GM21717 (cell line): ENCODE measurements around the gene TCIRG1.

ENCODE experiments used
- ATAC-seq: cut with Tn5 transposase; IDR thresholded peaks from one replicate; pipeline ENCODE4 v1.9.1; 2021; ENCODE audit warnings: mild to moderate bottlenecking, moderate library complexity; ENCODE audit not compliant: unreplicated experiment

TCIRG1 gene

GRCh38 chr11:68049509-68050370, 10.9 kb downstream of the TCIRG1 start:
- no peak for ATAC-seq

- no peak for ATAC-seq
Measured at GRCh38 chr11:68050371-68050841, 11.6 kb downstream of the TCIRG1 start.

GRCh38 chr11:68051191-68052136, 12.6 kb downstream of the TCIRG1 start:
- ATAC-seq = no peak

DNA sequence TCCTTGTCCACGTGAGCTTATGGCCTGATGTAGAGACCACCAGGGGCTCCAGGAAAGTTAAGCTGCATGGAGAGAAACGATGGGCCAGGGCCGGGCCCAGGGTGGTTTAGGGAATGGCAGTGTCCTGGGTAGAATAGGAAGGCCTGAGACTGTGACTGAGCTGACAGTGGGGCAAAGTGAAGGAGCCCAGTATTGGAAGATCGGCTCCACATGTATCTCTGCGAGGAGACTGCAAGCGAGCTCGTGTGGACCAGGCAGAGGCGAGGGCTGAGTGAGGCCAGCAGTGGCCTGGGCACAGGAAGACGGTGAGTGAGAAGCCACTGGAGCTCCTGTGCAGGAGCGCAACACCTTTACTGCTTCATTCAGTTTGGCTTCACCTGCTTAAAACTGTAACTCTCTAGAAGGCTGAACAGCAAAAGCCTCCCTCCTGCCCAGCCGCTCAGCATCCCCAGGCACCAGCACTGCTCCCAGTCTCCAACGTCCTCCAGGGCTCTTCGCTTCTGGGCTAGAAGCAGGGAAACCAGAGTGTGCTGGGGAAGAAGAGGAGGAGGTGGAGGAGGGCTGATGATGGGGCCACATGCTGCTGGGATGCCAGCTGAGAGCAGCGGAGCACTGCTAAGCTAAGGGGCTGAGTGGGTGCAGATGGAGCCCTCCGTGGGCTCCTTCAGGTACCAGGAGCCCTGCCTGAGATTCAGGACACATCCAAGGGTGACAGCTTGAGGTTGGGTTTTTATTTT, 13.5 kb downstream of the TCIRG1 start:
- ATAC-seq = no peak

GRCh38 chr11:68053117-68053516, 14.3 kb downstream of the TCIRG1 start:
- ATAC-seq = no peak

- no peak for ATAC-seq
Measured at GRCh38 chr11:68053981-68054812, 15.4 kb downstream of the TCIRG1 start.

- ATAC-seq = no peak
Measured at GRCh38 chr11:68056317-68057285, 17.8 kb downstream of the TCIRG1 start.

DNA sequence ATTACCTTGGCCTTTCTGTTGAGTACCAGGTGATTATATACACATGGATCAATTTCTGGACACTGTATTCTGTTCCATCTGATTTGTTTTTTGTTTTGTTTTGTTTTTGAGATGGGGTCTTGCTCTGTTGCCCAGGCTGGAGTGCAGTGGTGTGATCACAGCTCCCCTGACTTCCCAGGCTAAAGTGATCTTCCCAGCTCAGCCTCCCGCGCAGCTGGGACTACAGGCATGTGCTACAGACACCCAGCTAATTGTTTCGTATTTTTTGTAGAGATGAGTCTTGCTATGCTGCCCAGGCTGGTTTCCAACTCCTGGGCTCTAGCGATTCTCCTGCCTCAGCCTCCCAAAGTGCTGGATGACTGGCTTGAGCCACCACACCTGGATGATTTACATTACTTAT, 19.0 kb downstream of the TCIRG1 start:
- ATAC-seq = no peak

- ATAC-seq = no peak
Measured at GRCh38 chr11:68061508-68061907, 22.7 kb downstream of the TCIRG1 start.

DNA sequence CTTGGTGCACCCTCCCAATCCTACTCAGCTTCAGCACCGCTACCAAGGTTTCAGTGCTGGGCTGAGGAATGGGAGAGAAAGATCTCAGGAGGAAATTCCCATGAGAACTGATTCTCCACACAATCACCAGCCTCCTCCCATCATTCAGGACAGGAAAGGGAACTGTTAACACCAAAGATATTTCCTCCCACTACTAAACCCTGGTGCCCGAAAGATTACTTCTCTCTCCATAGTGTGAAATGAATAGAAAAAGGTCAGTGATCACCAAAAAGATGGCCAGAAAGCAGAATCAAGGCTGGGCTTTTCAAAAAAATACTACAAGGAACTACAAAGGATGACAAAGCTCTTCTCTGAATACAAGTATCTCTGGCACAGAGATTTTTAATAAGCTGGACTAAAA, 26.1 kb downstream of the TCIRG1 start:
- ATAC-seq = no peak

- no peak for ATAC-seq
Measured at GRCh38 chr11:68065841-68066240, 27.0 kb downstream of the TCIRG1 start.

DNA sequence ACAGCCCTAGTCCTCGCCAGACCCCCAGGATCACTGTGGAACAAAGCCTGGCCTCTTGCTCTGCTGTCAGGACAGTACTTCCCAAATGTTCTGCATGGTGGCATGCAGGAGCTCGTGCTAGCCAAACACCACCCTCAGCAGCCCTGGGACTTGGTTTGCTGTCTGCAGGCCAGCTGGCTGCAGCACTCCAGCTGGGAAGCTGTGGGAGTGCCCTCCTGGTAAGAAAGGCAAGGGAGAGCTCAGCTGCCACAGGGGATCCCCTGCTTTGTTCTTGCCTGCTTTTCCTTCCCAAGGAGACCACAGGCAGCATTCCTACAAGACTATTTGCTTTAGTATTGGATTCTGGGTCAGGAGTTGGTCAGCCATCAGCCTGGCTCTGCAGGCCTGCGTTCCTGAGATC, 27.9 kb downstream of the TCIRG1 start:
- no peak for ATAC-seq

- no peak for ATAC-seq
Measured at GRCh38 chr11:68067991-68068390, 29.2 kb downstream of the TCIRG1 start.

- ATAC-seq = no peak
Measured at GRCh38 chr11:68071281-68072048, 32.6 kb downstream of the TCIRG1 start.

GRCh38 chr11:68074584-68075352, 35.9 kb downstream of the TCIRG1 start:
- ATAC-seq = no peak

GRCh38 chr11:68076371-68077042, 37.7 kb downstream of the TCIRG1 start:
- ATAC-seq = no peak
